WTC11 (cell line): ENCODE data around the gene AK9. TPM values are rescaled to one million over a fixed set of nuclear protein-coding genes. Genes with fewer than 3 reads are reported as not detected.

Source experiments
- ATAC-seq: fragments of 200-7000 bp; cut with Tn5 transposase; 2 replicates; pipeline ENCODE4 v1.10.0; 2021; ENCODE audit warnings: mild to moderate bottlenecking, moderate library complexity
- CTCF ChIA-PET: fragments of 300-600 bp; sonication (Branson Sonifier 250); formaldehyde crosslinking; loops from one replicate; lab custom pipeline; 2021; ENCODE audit warnings: antibody characterized with exemption; lab: Charles Lee
- POLR2A ChIA-PET: fragments of 350-600 bp; sonication (Branson Sonifier 250); formaldehyde crosslinking; loops from one replicate; lab custom pipeline; 2021; ENCODE audit warnings: antibody characterized with exemption; lab: Charles Lee
- DNase-seq: peaks from one replicate; pipeline ENCODE4 v3.0.0; 2021; ENCODE audit warnings: low spot score
- H3K27ac Mint-ChIP-seq: 2 replicates; pipeline ENCODE4 v1.8.0; 2021; ENCODE audit warnings: mixed read lengths
- H3K27me3 Mint-ChIP-seq: 2 replicates; pipeline ENCODE4 v1.8.0; 2021; ENCODE audit warnings: low read depth, mild to moderate bottlenecking, moderate library complexity, mixed read lengths
- H3K36me3 Mint-ChIP-seq: 2 replicates; pipeline ENCODE4 v1.8.0; 2021; ENCODE audit warnings: mixed read lengths
- H3K4me1 Mint-ChIP-seq: 2 replicates; pipeline ENCODE4 v1.8.0; 2022; ENCODE audit warnings: mixed read lengths
- H3K4me3 Mint-ChIP-seq: 2 replicates; pipeline ENCODE4 v1.8.0; 2021; ENCODE audit warnings: mild to moderate bottlenecking, moderate library complexity, mixed read lengths
- H3K9me3 Mint-ChIP-seq: 2 replicates; pipeline ENCODE4 v1.8.0; 2021; ENCODE audit warnings: mixed read lengths
- ATF3 ChIP-seq: sonication (generic); formaldehyde crosslinking; conservative IDR thresholded peaks from 2 replicates; pipeline ENCODE4 v1.8.1; 2022; ENCODE audit warnings: mild to moderate bottlenecking, missing genetic modification reagents
- CREB1 ChIP-seq: sonication (generic); formaldehyde crosslinking; IDR thresholded peaks from 2 replicates; pipeline ENCODE4 v1.8.0; 2023; ENCODE audit warnings: mild to moderate bottlenecking, missing genetic modification reagents
- E2F1 ChIP-seq: sonication (generic); formaldehyde crosslinking; IDR thresholded peaks from 2 replicates; pipeline ENCODE4 v1.8.0; 2022; ENCODE audit warnings: mild to moderate bottlenecking, missing genetic modification reagents
- E2F5 ChIP-seq: sonication (generic); formaldehyde crosslinking; IDR thresholded peaks from 2 replicates; pipeline ENCODE4 v1.8.1; 2022; ENCODE audit warnings: mild to moderate bottlenecking, moderate library complexity, missing genetic modification reagents
- GRHL2 ChIP-seq: fragments of 250-450 bp; sonication (Bioruptor Pico); IDR thresholded peaks from 2 replicates; pipeline ENCODE4 v1.8.0; 2022; ENCODE audit warnings: mild to moderate bottlenecking, moderate library complexity; ENCODE audit not compliant: insufficient replicate concordance, severe bottlenecking
- GTF2I ChIP-seq: fragments of 250-450 bp; sonication (Bioruptor Pico); conservative IDR thresholded peaks from 2 replicates; pipeline ENCODE4 v1.4.0; 2021; ENCODE audit warnings: mild to moderate bottlenecking
- HMGXB4 ChIP-seq: sonication (generic); formaldehyde crosslinking; IDR thresholded peaks from 2 replicates; pipeline ENCODE4 v1.8.1; 2023; ENCODE audit warnings: mild to moderate bottlenecking, moderate library complexity, missing genetic modification reagents
- IRF2 ChIP-seq: sonication (generic); formaldehyde crosslinking; IDR thresholded peaks from 2 replicates; pipeline ENCODE4 v1.8.0; 2022; ENCODE audit warnings: low read depth, missing genetic modification reagents, borderline replicate concordance
- KAT7 ChIP-seq: sonication (generic); formaldehyde crosslinking; IDR thresholded peaks from 2 replicates; pipeline ENCODE4 v1.8.1; 2023; ENCODE audit warnings: missing genetic modification reagents, mild to moderate bottlenecking, borderline replicate concordance
- OVOL2 ChIP-seq: fragments of 250-450 bp; sonication (Bioruptor Pico); IDR thresholded peaks from 2 replicates; pipeline ENCODE4 v1.9.0; 2021; ENCODE audit warnings: mild to moderate bottlenecking, borderline replicate concordance
- PRDM15 ChIP-seq: sonication (generic); formaldehyde crosslinking; IDR thresholded peaks from 2 replicates; pipeline ENCODE4 v1.8.0; 2022; ENCODE audit warnings: missing genetic modification reagents
- PRRX2 ChIP-seq: fragments of 250-450 bp; sonication (Bioruptor Pico); IDR thresholded peaks from 2 replicates; pipeline ENCODE4 v1.8.0; 2021; ENCODE audit warnings: mild to moderate bottlenecking
- TEAD1 ChIP-seq: sonication (generic); formaldehyde crosslinking; IDR thresholded peaks from 2 replicates; pipeline ENCODE4 v1.8.0; 2022; ENCODE audit warnings: mild to moderate bottlenecking, missing genetic modification reagents
- ZBTB21 ChIP-seq: sonication (generic); formaldehyde crosslinking; IDR thresholded peaks from 2 replicates; pipeline ENCODE4 v1.8.1; 2023; ENCODE audit warnings: mild to moderate bottlenecking, missing genetic modification reagents, borderline replicate concordance
- ZMAT4 ChIP-seq: fragments of 250-450 bp; sonication (Bioruptor Pico); IDR thresholded peaks from 2 replicates; pipeline ENCODE4 v1.9.0; 2021; ENCODE audit warnings: mild to moderate bottlenecking
- ZNF423 ChIP-seq: fragments of 250-450 bp; sonication (Bioruptor Pico); IDR thresholded peaks from 2 replicates; pipeline ENCODE4 v2.1.2; 2022; ENCODE audit warnings: mild to moderate bottlenecking, moderate library complexity
- ZNF425 ChIP-seq: fragments of 250-450 bp; sonication (Bioruptor Pico); conservative IDR thresholded peaks from 2 replicates; pipeline ENCODE4 v1.9.0; 2021; ENCODE audit warnings: mild to moderate bottlenecking
- ZNF532 ChIP-seq: fragments of 250-450 bp; sonication (Bioruptor Pico); IDR thresholded peaks from 2 replicates; pipeline ENCODE4 v1.9.0; 2021; ENCODE audit warnings: mild to moderate bottlenecking, borderline replicate concordance
- ZNF671 ChIP-seq: fragments of 250-450 bp; sonication (Bioruptor Pico); IDR thresholded peaks from 2 replicates; pipeline ENCODE4 v1.8.0; 2021; ENCODE audit warnings: mild to moderate bottlenecking
- total RNA-seq: library from RNA; stranded (reverse); gene quantifications from 3 replicates; pipeline ENCODE4 v1.2.3, GENCODE V29; 2021

AK9 gene
- total RNA-seq, 1 experiment from 2014 or later = 3.7 TPM

GRCh38 chr6:109686566-109687265 lies 4.3 kb downstream of the AK9 start:
- Mint-ChIP-seq H3K27ac (no peak overlapping the region), H3K4me1 (peaks cover 11% of the 10 kb centered on the region), H3K4me3 (no peak overlapping the region), H3K36me3 (peaks cover 16% of the 10 kb centered on the region), H3K27me3 (peaks cover 4% of the 10 kb centered on the region), H3K9me3 (peaks cover 31% of the 10 kb centered on the region)
- TF ChIP-seq ZNF425 (CRISPR knock-in tag) (no peak), ZNF423 (CRISPR knock-in tag) (no peak), GTF2I (CRISPR knock-in tag) (no peak), ZBTB21 (CRISPR knock-in tag) (no peak), E2F1 (CRISPR knock-in tag) (no peak), PRRX2 (CRISPR knock-in tag) (no peak), HMGXB4 (CRISPR knock-in tag) (no peak), ZMAT4 (CRISPR knock-in tag) (no peak), KAT7 (no peak), ZNF532 (CRISPR knock-in tag) (no peak), OVOL2 (CRISPR knock-in tag) (no peak), E2F5 (CRISPR knock-in tag) (no peak), ATF3 (CRISPR knock-in tag) (no peak), GRHL2 (CRISPR knock-in tag) (no peak), IRF2 (CRISPR knock-in tag) (no peak), PRDM15 (CRISPR knock-in tag) (no peak), TEAD1 (CRISPR knock-in tag) (no peak), ZNF671 (CRISPR knock-in tag) (no peak), CREB1 (CRISPR knock-in tag) (no peak)
- CTCF ChIA-PET = interaction anchor here (0.6 kb wide), 1 partner anchor 18 kb away, joined by 5 read pairs; no protein-coding TSS in a partner anchor
- ATAC-seq (no peak), DNase-seq (no peak)
- POLR2A ChIA-PET = no interaction called here
